Smooth muscle cell (in vitro differentiated cells): ENCODE measurements around the gene C7orf25. TPM values are rescaled to one million over a fixed set of nuclear protein-coding genes. Genes with fewer than 3 reads are reported as not detected.

Source experiments
- DNase-seq: peaks from one replicate; lab custom pipeline; 2025; ENCODE audit not compliant: unreplicated experiment; lab: John Stamatoyannopoulos, UW
- H2AFZ ChIP-seq: fragments of 200-600 bp; sonication (generic); 2 replicates; pipeline ENCODE4 v1.6.0; 2016; ENCODE audit warnings: antibody characterized with exemption, low read depth, mild to moderate bottlenecking
- H3F3A ChIP-seq: fragments of 200-600 bp; sonication (generic); 2 replicates; pipeline ENCODE4 v1.6.0; 2017; ENCODE audit warnings: antibody characterized with exemption, low read depth
- H3K27ac ChIP-seq: fragments of 200-600 bp; sonication (generic); 2 replicates; pipeline ENCODE4 v1.5.1; 2016; ENCODE audit warnings: low read depth, mild to moderate bottlenecking
- H3K27me3 ChIP-seq: fragments of 200-600 bp; sonication (generic); 2 replicates; pipeline ENCODE4 v1.6.1; 2016; ENCODE audit warnings: low read depth, mild to moderate bottlenecking
- H3K36me3 ChIP-seq: fragments of 200-600 bp; sonication (generic); 2 replicates; pipeline ENCODE4 v1.5.1; 2016; ENCODE audit warnings: low read depth
- H3K4me1 ChIP-seq: fragments of 200-600 bp; sonication (generic); 2 replicates; pipeline ENCODE4 v1.5.1; 2016; ENCODE audit warnings: low read depth
- H3K4me2 ChIP-seq: fragments of 200-600 bp; sonication (generic); 2 replicates; pipeline ENCODE4 v1.6.0; 2016; ENCODE audit warnings: mild to moderate bottlenecking
- H3K4me3 ChIP-seq: fragments of 200-600 bp; sonication (generic); 2 replicates; pipeline ENCODE4 v1.5.1; 2016; ENCODE audit warnings: mild to moderate bottlenecking
- H3K79me2 ChIP-seq: fragments of 200-600 bp; sonication (generic); 2 replicates; pipeline ENCODE4 v1.6.0; 2016; ENCODE audit warnings: low read depth, mild to moderate bottlenecking
- H3K9ac ChIP-seq: fragments of 200-600 bp; sonication (generic); 2 replicates; pipeline ENCODE4 v1.6.0; 2016; ENCODE audit warnings: low read depth
- H3K9me3 ChIP-seq: fragments of 200-600 bp; sonication (generic); replicated peaks from 2 replicates; pipeline ENCODE4 v1.5.1; 2016; ENCODE audit warnings: low read depth
- H4K20me1 ChIP-seq: fragments of 200-600 bp; sonication (generic); 2 replicates; pipeline ENCODE4 v1.6.0; 2016; ENCODE audit warnings: low read depth
- CTCF ChIP-seq: fragments of 200-600 bp; sonication (generic); IDR thresholded peaks from 2 replicates; pipeline ENCODE4 v1.5.1; 2017; ENCODE audit warnings: borderline replicate concordance, mild to moderate bottlenecking, antibody characterized with exemption; ENCODE audit not compliant: insufficient read depth, poor library complexity, severe bottlenecking
- WGBS: methylation state at CpG from one replicate; pipeline ENCODE4 v1.1.7; 2016; ENCODE audit warnings: low lambda C conversion rate; 5-methylcytosine and 5-hydroxymethylcytosine counted together
- polyA plus RNA-seq: library from polyadenylated mRNA; unstranded; fragments of >200 nt; fragmentation: Nextera tagmentation; extraction: Ambion mirVana; gene quantifications from 2 replicates; pipeline ENCODE4 v1.2.1, GENCODE V29; 2016
- total RNA-seq: library from RNA; depleted of rRNA; stranded (reverse); fragments of >200 nt; gene quantifications from 2 replicates; pipeline ENCODE4 v1.2.3, GENCODE V29; 2014

C7orf25 gene
- total and polyA plus RNA-seq, 2 experiments from 2014 or later, result 2.2 to 7.4 TPM

- no peak for TF ChIP-seq CTCF
- peaks cover 6% of the 10 kb centered on the region for H3K9me3 ChIP-seq
- H3K79me2 ChIP-seq, result no peaks in the 10 kb centered on the region
- no peaks in the 10 kb centered on the region for H3K27me3 ChIP-seq
- no peaks in the 10 kb centered on the region for H4K20me1 ChIP-seq
- H3K4me2 ChIP-seq, result no peak overlapping the region
- no peak overlapping the region for H3K27ac ChIP-seq
- 82% methylated on average over 2 of the region's 2 CpGs for WGBS
- H3K36me3 ChIP-seq, result no peaks in the 10 kb centered on the region
- H2AFZ ChIP-seq, result no peak overlapping the region
- no peak for DNase-seq
- H3K4me1 ChIP-seq, result no peaks in the 10 kb centered on the region
- H3F3A ChIP-seq, result no peaks in the 10 kb centered on the region
- H3K9ac ChIP-seq, result no peak overlapping the region
- H3K4me3 ChIP-seq, result no peak overlapping the region
Measured at GRCh38 chr7:42959549-42959948, 47.7 kb upstream of the C7orf25 start.

GRCh38 chr7:42956062-42956461, 44.2 kb upstream of the C7orf25 start:
- H3K4me3 ChIP-seq, result no peak overlapping the region
- no peaks in the 10 kb centered on the region for H3K27me3 ChIP-seq
- no peaks in the 10 kb centered on the region for H3F3A ChIP-seq
- H3K27ac ChIP-seq, result no peak overlapping the region
- peaks cover 6% of the 10 kb centered on the region for H3K9me3 ChIP-seq
- no peak overlapping the region for H2AFZ ChIP-seq
- DNase-seq, result no peak
- no peak for TF ChIP-seq CTCF
- no peaks in the 10 kb centered on the region for H3K36me3 ChIP-seq
- H3K4me2 ChIP-seq, result no peak overlapping the region
- no peaks in the 10 kb centered on the region for H3K4me1 ChIP-seq
- H4K20me1 ChIP-seq, result no peaks in the 10 kb centered on the region
- H3K9ac ChIP-seq, result no peak overlapping the region
- H3K79me2 ChIP-seq, result no peaks in the 10 kb centered on the region

- Histone ChIP-seq H3K9me3 (peaks cover 6% of the 10 kb centered on the region), H3K27ac (no peak overlapping the region), H3F3A (no peaks in the 10 kb centered on the region), H3K4me3 (no peak overlapping the region), H3K4me2 (no peak overlapping the region), H2AFZ (no peak overlapping the region), H3K27me3 (no peaks in the 10 kb centered on the region), H3K36me3 (no peaks in the 10 kb centered on the region), H3K4me1 (no peaks in the 10 kb centered on the region), H4K20me1 (no peaks in the 10 kb centered on the region), H3K9ac (no peak overlapping the region), H3K79me2 (no peaks in the 10 kb centered on the region)
- no peak for TF ChIP-seq CTCF
- WGBS, result 80% methylated on average over 4 of the region's 4 CpGs
- no peak for DNase-seq
Measured at GRCh38 chr7:42953994-42954393, 42.1 kb upstream of the C7orf25 start.

- Histone ChIP-seq H3K36me3 (no peaks in the 10 kb centered on the region), H3K9me3 (peaks cover 6% of the 10 kb centered on the region), H3F3A (no peaks in the 10 kb centered on the region), H2AFZ (no peak overlapping the region), H3K9ac (no peak overlapping the region), H4K20me1 (no peaks in the 10 kb centered on the region), H3K27ac (no peak overlapping the region), H3K4me1 (no peaks in the 10 kb centered on the region), H3K4me3 (no peak overlapping the region), H3K27me3 (no peaks in the 10 kb centered on the region), H3K4me2 (no peak overlapping the region), H3K79me2 (no peaks in the 10 kb centered on the region)
- DNase-seq, result no peak
- TF ChIP-seq CTCF, result no peak
- 87% methylated on average over 4 of the region's 4 CpGs for WGBS
Measured at GRCh38 chr7:42952328-42952727, 40.5 kb upstream of the C7orf25 start.
